HG02642 (cell line): Measurements from ENCODE around the gene ZC3H18.
"Not testable (repeated sequence)": the region's sequence is repeated elsewhere in the genome, so short reads cannot be mapped to it uniquely, and the experiment has no call there.

Experiments used
- ATAC-seq: cut with Tn5 transposase; IDR thresholded peaks from one replicate; pipeline ENCODE4 v1.9.1; 2021; ENCODE audit warnings: mild to moderate bottlenecking; ENCODE audit not compliant: unreplicated experiment, poor library complexity

Gene ZC3H18

GRCh38 chr16:88600539-88600896, 30.3 kb downstream of the ZC3H18 start:
- no peak for ATAC-seq

- ATAC-seq = no peak
Measured at GRCh38 chr16:88601313-88602036, 31.3 kb downstream of the ZC3H18 start.

GRCh38 chr16:88602091-88602490, 31.9 kb downstream of the ZC3H18 start:
- ATAC-seq = no peak

DNA sequence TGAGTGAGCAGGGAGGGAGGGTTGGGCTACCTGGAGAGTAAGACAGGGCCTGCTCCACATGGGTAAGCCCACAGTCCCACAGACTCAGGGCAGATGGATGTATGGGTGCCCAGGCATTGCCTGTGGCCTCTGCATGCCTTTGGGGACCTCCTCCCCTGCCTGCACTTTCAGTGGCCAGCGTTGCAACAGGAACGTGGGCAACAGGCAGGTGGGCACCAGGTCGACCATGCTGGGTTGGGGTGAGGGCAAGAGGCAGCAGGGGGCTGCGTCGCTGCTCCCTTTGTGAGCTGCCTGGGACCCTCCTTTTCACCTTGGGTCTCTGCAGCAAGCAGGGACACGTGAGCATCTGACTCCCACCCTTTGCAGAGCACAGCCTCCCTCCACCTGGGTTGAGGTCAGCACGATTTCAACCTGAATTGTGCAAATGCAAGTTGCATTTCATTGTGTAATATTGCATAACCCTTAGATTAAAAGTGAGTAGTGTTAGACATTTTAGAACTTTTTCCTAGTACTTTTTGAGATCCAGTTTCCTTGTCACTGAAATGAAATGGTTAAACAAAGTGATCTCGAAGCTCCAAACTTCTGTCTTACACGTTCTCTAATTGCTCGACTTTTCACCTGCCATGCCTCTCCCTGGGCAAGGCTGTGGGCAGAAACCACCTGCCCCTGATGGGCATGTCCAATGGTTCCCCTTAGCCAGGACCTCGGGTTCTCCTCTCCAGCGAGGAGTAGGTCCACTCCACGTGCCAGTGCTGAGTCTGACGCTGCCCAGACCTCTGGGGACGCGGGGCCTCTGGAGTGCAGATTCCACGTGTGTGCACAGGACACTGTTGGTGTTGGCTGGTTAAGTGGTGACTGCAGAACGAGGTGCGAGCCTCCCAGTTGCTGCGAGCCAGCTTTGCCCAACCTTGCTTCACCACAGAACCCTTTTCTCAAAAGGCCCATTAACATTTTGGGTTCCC, 35.3 kb downstream of the ZC3H18 start:
- ATAC-seq = no peak

DNA sequence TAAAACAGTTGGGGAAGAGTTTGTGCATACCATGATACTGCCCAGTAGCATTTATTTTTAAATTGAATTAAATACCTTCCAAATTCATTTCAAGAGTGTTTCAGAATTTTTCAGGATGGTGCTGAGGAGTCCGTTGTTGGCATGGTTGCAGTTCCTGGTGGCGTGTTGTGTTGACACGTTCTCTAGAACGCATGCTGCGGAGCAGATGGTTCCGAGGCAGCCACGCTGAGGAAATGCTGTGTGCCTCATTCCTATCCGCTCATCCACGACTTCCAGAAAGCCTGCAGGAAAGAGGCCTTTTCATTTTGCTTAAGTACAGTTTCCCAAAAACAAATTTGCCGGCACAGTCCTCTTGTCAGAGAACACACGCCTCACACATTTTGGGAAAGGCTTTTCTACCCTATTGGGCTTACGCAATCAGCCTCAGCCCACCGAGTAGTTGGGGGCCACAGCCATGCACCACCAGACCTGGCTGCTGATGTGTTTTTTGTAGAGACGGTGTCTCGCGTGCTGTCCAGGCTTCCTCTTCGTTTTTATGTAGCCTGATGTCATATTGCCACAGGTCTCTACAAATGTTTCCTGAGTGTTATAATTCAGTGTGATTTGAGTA, 36.0 kb downstream of the ZC3H18 start:
- no peak for ATAC-seq

- ATAC-seq = no peak
Measured at GRCh38 chr16:88608076-88608475, 37.9 kb downstream of the ZC3H18 start.

DNA sequence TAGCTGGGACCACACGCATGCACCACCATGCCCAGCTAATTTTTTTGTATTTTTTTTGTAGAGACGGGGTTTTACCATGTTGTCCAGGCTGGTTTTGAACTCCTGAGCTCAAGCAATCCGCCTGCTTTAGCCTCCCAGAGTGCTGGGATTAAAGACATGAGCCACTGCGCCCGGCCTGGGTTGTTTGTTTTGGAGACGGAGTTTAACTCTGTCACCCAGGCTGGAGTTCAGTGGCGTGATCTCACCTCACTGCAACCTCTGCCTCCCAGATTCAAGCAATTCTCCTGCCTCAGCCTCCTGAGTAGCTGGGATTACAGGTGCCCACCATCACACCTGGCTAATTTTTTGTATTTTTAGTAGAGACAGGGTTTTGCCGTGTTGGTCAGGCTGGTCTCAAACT, 39.2 kb downstream of the ZC3H18 start:
- not testable (repeated sequence) for ATAC-seq

DNA sequence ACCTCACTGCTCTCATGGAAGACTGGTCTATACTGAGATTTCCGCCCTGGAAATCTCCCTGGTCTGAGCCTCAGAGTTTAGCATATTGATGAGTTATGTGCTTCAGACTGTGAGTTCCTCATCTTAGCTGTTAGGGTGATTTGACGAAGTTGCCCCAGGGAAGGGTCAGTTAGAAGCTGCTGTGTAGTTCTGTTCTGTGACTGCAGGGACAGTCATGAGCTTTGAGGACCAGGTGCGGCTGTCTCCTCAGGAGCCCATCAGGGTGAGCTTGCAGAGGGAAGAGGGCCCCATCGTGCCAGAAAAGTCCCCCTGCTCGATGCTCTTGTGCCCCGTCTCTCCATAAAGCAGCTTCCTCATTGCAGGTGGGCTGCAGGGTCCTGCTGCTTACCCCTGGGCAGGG, 39.9 kb downstream of the ZC3H18 start:
- ATAC-seq = no peak

DNA sequence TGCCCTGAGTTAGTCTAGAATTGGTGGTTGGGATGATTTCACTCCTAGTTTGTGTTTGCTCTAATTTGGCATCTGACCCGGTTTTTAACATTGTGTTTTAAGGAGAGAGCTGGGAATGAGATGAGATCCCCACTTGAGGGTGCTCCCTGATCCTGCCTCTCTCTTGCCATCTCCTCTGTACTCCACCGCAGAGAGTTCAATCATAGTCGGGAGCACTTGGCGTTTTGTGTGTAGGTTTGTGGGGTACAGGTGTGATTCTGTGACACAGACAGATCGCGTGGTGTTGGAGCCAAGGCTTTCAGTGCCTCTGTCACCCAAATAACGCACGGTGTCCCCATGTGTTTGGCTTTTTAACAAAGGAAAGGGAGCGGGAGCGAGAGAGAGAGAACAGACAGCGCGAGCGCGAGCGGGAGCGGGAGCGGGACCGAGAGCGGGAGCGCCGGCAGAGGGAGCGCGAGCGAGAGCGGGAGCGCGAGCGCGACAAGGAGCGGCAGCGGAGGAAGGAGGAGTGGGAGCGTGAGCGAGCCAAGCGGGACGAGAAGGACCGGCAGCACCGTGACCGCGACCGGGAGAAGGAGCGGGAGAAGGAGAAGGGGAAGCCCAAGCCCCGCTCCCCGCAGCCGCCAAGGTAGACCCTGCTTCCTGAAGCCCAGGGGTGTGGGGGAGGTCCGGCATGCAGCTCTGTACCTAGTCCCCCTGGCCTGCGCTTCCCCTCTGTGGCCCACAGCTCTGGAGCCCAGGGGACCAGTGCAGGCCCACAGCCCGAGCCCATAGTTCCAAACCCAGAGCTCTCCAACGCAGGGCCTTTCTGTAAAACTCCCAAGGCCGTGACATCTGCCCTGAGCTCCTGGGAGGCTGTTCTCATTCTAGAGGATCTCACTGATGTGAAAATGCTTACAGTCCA, 41.0 kb downstream of the ZC3H18 start:
- no peak for ATAC-seq

GRCh38 chr16:88613293-88613692, 43.1 kb downstream of the ZC3H18 start:
- no peak for ATAC-seq

DNA sequence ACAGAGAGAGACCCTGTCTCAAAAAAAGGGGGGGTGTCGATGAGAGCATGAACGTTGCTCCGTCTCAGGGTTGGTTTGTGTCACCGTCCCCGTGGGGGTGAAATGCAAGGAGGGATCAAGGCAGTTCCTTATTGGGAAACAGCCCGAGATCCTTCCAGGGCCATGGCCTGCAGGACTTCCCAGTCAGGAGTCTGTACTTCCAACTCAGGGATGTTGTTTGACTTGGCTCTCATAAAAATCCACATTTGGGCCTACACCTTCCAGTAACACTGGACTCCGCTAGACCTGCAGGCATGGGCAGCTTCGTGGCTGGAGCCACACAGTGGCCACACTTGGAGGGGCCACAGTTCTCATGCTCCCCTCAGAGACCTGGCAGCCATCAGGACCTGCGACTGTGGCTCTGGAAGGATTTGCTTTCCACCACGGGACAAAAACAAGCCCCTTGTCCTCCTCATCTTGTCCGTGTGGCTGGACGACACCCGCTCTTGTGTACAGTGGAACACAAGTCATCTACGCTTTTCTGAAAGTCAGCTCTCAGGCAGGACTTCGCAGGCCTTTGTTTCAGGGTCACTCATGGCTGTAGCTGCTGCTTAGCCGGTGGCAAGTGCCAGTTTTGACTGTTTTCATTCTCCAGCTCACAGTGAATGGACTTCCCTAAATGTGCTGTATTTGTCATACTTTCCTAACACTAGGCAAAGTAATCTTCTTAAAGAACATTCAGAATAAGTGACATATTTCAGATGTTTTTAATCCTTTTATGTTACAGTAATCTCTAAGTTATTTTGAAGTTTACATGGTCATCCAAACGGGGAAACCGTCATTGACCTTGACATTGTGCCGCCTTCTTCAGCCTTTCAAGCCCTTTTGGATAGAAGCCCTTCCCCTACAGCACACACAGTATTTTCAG, 44.0 kb downstream of the ZC3H18 start:
- no peak for ATAC-seq

DNA sequence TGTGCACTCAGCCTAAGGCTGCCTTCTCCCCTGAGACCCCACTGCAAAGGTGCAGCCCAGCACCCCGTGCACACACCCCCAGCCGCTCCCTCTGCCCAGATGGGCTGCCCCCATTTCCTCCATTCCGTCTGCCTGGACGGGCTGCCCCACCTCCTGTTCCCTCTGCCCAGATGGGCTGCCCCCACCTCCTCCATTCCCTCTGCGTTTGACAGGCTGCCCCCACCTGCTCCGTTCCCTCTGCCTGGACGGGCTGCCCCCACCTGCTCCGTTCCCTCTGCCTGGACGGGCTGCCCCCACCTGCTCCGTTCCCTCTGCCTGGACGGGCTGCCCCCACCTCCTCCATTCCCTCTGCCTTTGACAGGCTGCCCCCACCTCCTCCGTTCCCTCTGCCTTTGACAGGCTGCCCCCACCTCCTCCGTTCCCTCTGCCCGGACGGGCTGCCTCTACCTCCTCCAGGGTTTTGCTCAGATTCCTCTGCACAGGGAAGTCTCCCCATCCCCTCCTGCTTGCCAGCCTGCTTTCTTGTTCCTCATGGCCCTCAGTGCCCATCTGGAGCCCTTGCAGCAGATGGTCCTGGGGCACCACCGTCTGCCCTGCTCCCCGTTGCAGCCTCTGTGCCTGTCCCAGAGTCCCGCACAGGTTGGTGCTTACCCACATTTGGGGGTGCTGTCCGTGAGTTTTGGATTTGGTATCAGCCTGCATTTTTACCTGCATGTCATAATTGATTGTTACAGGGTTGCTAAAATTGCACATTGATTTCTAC, 44.8 kb downstream of the ZC3H18 start:
- no peak for ATAC-seq

DNA sequence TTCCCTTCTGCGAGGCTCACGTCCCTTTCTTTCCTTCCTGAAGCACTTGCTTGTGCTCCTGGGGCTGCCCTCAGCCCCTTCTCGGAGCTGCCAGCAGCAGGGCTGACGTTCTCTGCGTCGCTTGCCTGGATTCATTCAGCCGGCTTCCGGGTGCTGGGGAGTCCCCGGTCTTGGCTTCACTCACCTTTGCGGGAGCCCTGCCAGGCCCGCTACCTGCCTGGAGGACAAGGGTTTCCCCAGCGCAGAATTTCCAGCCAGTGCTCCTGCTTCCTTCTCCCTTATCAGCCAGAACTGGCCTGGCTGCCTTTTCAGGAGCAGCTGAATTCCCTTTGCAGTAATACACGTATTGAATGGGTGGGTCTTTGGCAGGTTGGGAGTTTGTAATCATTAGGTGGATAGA, 46.1 kb downstream of the ZC3H18 start:
- no peak for ATAC-seq

DNA sequence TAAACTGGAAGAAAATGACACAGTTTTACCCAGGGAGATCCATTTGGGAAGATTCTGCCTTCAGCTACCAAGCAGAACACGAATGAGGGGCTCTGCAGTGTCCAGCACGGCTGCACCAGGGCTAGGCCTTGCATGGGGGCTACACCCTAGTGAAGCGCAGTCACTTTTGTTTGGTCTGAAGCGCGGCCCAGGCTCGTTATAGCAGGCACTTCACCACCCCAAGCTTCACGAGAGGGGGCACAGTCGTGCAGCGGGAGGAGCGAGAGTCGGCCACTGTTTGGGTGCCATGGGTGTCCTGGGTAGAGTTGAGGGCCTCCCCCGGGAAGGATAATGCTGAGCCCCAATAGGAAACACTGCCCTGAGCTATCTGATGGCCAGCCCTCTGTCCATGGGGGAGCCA, 46.5 kb downstream of the ZC3H18 start:
- no peak for ATAC-seq

DNA sequence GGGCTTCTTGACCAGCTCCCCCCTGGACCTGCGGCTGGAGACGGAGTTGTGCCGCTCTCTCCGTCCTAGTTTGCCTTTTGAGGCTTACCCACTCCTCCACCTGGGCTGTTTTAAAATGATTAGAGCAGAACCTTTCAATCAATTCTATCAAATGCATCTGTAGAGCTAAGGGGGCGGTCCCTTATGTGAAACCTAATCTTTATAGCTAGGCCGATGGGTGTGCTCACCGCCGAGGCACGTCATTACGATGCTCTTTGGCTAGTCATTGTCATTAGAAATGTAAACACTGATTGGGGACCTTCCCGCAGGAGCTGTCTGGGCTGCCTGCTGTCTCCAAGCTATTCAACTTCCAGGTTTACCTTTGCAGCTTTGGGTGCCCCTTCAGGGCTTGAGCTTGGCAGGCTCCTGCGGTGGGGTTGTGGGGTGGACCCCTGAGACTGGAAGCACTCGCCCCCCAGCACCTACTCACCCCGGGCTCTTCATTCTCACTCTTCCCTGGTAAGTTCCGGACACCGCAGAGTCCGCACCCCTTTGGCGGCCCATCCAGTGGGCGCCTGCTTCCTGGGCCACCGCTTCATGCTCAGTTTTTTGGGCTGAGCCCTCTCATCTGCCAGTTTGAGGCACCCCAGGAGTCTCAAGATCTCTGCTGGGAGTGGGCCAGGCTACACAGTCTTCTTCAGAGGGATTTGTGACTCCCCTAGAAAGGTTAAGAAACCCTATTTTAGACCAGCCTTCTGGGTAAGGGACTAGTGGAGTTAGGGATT, 47.2 kb downstream of the ZC3H18 start:
- no peak for ATAC-seq

GRCh38 chr16:88618182-88618955, 48.2 kb downstream of the ZC3H18 start:
- no peak for ATAC-seq
